ENCODE results near the gene CTSE.

The CTSE gene

GRCh38 chr1:206050655-206051235, 27.1 kb upstream of the CTSE start:
- in situ Hi-C loops (cut with MboI; ENCODE audit: low pct_unique_long_range_greater_than_20kb, low sequenced_read_pairs, unreplicated experiment) = no loop called here
- peak; percentile 50 for DNase-seq (ENCODE audit: low spot score)
- TF ChIP-seq CTCF (IDR thresholded peaks at IDR 0.05; ENCODE audit: extremely low read depth, insufficient read depth, missing control alignments) = no peak

- in situ Hi-C loops (cut with MboI; ENCODE audit: low pct_unique_long_range_greater_than_20kb, low sequenced_read_pairs, unreplicated experiment) = no loop called here
- no peak for TF ChIP-seq CTCF (IDR thresholded peaks at IDR 0.05; ENCODE audit: extremely low read depth, insufficient read depth, missing control alignments)
- no peak for DNase-seq (ENCODE audit: low spot score)
These were observed 26.4 kb upstream of the CTSE start for GRCh38 chr1:206049919-206050600.

DNA sequence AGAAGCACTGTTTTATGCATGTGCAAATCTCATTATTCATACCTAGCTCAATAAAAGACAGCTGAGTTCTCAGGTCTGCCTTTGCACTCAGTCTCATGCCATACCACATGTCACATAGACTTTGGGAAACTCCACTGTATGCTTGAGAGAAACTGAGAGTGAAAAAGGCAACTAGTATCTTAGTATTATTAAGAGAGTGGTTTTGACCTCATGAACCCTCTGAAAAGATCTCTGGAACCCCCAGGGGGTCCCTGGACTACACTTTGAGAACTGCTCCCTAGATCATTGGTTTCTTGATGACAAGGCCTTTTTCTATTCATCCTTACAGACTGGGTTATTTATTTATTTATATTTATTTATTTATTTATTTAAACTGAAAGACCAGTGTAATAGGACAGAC, 25.6 kb upstream of the CTSE start:
- DNase-seq (ENCODE audit: low spot score) = peak; percentile 42
- in situ Hi-C loops (cut with MboI; ENCODE audit: low pct_unique_long_range_greater_than_20kb, low sequenced_read_pairs, unreplicated experiment) = no loop called here
- TF ChIP-seq CTCF (IDR thresholded peaks at IDR 0.05; ENCODE audit: extremely low read depth, insufficient read depth, missing control alignments) = no peak

DNA sequence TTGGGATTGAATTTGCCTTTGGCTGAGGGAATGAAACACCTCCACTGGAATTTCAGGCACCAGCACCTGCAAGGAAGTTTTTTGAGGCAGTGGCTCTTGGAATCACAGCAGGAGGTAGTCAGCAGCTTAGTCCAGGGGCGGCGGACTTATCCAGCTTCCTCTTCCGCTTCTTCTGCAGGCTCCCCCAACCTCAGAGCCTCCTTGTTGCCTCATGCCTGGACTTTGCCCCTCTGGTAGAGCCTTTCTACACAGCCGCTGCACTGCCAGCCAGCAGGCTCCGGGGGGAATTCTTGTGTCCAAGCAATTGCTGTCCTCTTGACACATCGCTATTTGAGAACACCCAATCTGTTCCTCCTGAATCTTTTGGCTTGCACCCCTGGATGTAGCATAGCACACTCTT, 24.9 kb upstream of the CTSE start:
- no peak for DNase-seq (ENCODE audit: low spot score)
- in situ Hi-C loops (cut with MboI; ENCODE audit: low pct_unique_long_range_greater_than_20kb, low sequenced_read_pairs, unreplicated experiment) = no loop called here
- TF ChIP-seq CTCF (IDR thresholded peaks at IDR 0.05; ENCODE audit: extremely low read depth, insufficient read depth, missing control alignments) = no peak

GRCh38 chr1:206047271-206047670, 23.6 kb upstream of the CTSE start:
- in situ Hi-C loops (cut with MboI; ENCODE audit: low pct_unique_long_range_greater_than_20kb, low sequenced_read_pairs, unreplicated experiment) = no loop called here
- no peak for TF ChIP-seq CTCF (IDR thresholded peaks at IDR 0.05; ENCODE audit: extremely low read depth, insufficient read depth, missing control alignments)
- peak; percentile 27 for DNase-seq (ENCODE audit: low spot score)

- TF ChIP-seq CTCF (IDR thresholded peaks at IDR 0.05; ENCODE audit: extremely low read depth, insufficient read depth, missing control alignments) = no peak
- DNase-seq (ENCODE audit: low spot score) = peak; percentile 18
- in situ Hi-C loops (cut with MboI; ENCODE audit: low pct_unique_long_range_greater_than_20kb, low sequenced_read_pairs, unreplicated experiment) = no loop called here
These were observed 17.9 kb upstream of the CTSE start for GRCh38 chr1:206041640-206042039.
